Spleen (tissue), 11 donors: ENCODE results near the gene UHRF1. TPM values are rescaled to one million over a fixed set of nuclear protein-coding genes. Genes with fewer than 3 reads are reported as not detected.
"Not testable (repeated sequence)": the region's sequence is repeated elsewhere in the genome, so short reads cannot be mapped to it uniquely, and the experiment has no call there.

ENCODE experiments used
- DNase-seq: peaks from one replicate; pipeline ENCODE4 v3.0.0-alpha.2; 2020
- H3K27ac ChIP-seq, 8 donors: fragments of 200-600 bp; sonication (generic) in 7 of 8; 1 replicate in 4 of 8; 2 replicates in 4 of 8; pipeline versions ENCODE4 v1.5.0 to v1.8.0; 2016 to 2021; ENCODE audit warnings: inconsistent platforms in 4 of 8, mild to moderate bottlenecking in 4 of 8, moderate library complexity in 1 of 8
- H3K27me3 ChIP-seq, 7 donors: fragments of 200-600 bp; sonication (generic) in 6 of 7; replicated peaks in 1 of 7; 1 replicate in 4 of 7; 2 replicates in 3 of 7; pipeline versions ENCODE4 v1.5.0 to v1.8.0; 2016 to 2021; ENCODE audit warnings: inconsistent platforms in 3 of 7, mild to moderate bottlenecking in 1 of 7
- H3K36me3 ChIP-seq, 6 donors: fragments of 200-600 bp; sonication (generic) in 5 of 6; 1 replicate in 4 of 6; 2 replicates in 2 of 6; pipeline versions ENCODE4 v1.5.0 to v1.8.0; 2016 to 2021; ENCODE audit warnings: inconsistent platforms in 2 of 6
- H3K4me1 ChIP-seq, 6 donors: fragments of 200-600 bp; sonication (generic) in 5 of 6; 1 replicate in 3 of 6; 2 replicates in 3 of 6; pipeline versions ENCODE4 v1.5.0 to v1.8.0; 2016 to 2021; ENCODE audit warnings: inconsistent platforms in 3 of 6
- H3K4me3 ChIP-seq, 8 donors: fragments of 200-600 bp; sonication (generic) in 7 of 8; 1 replicate in 4 of 8; 2 replicates in 4 of 8; pipeline versions ENCODE4 v1.5.0 to v1.8.0; 2016 to 2021; ENCODE audit warnings: inconsistent platforms in 4 of 8, mild to moderate bottlenecking in 4 of 8, moderate library complexity in 2 of 8
- H3K9me3 ChIP-seq, 8 donors: fragments of 200-600 bp; sonication (generic) in 7 of 8; 1 replicate in 4 of 8; 2 replicates in 4 of 8; pipeline versions ENCODE4 v1.5.0 to v1.8.0; 2016 to 2021; ENCODE audit warnings: inconsistent platforms in 4 of 8
- POLR2A ChIP-seq, 3 donors: fragments of 450-650 bp; IDR thresholded peaks; one replicate each; pipeline ENCODE4 v1.5.1; 2017; ENCODE audit warnings: antibody characterized with exemption in 3 of 3, mild to moderate bottlenecking in 1 of 3
- POLR2AphosphoS5 ChIP-seq, 3 donors: sonication (generic); formaldehyde crosslinking; IDR thresholded peaks; one replicate each; pipeline ENCODE4 v1.5.1; 2017; ENCODE audit warnings: antibody characterized with exemption in 3 of 3
- WGBS, 5 donors: extraction: QIAGEN DNeasy Blood & Tissue Kit in 3 of 5; methylation state at CpG; one replicate each; pipeline versions ENCODE4 v1.1.5 to v1.1.7; 2013 to 2018; 5-methylcytosine and 5-hydroxymethylcytosine counted together
- intact Hi-C: fragments of 100-400 bp; cut with DNase I; formaldehyde crosslinking; loops from one replicate; pipeline ENCODE4 v1.15.0; 2023; ENCODE audit warnings: low total_unique reads
- polyA plus RNA-seq, 3 donors: library from polyadenylated mRNA; stranded (reverse); fragments of 200-250 nt; gene quantifications; one replicate each; pipeline ENCODE4 v1.2.1, GENCODE V29; 2013
- total RNA-seq, 7 donors: library from RNA; depleted of rRNA in 3 of 7; stranded (reverse); fragments of >200 nt in 3 of 7; fragmentation: NEBNext Ultra II Directional in 4 of 7; extraction: Animal tissue kit (Norgen Biotek cat#: 25700) in 4 of 7; gene quantifications; one replicate each; pipeline versions ENCODE4 v1.1.0 to v1.2.1, GENCODE V29; 2016 to 2021
- TF ChIP-seq, protein P1 (sequence below), 11 experiments: fragments of 200-600 bp in 7 of 11; fragments of 450-650 bp in 4 of 11; sonication (generic) in 4 of 11; IDR thresholded peaks in 8 of 11; conservative IDR thresholded peaks in 3 of 11; 1 replicate in 7 of 11; 2 replicates in 4 of 11; pipeline versions ENCODE4 v1.4.0 to v1.8.0; 2016 to 2021; ENCODE audit warnings: antibody characterized with exemption in 11 of 11, inconsistent platforms in 4 of 11, mild to moderate bottlenecking in 1 of 11
- donor health status: healthy with polysubstance abuse.
- donor health status: DM: no; HTN: no; CAD: no; lungs with moderate emphysema.
- donor health status: DM: no; HTN: no; CAD: no.
- donor health status: Bipolar disorder and iron deficiency.
- donor health status: healthy.
- donor health status: DM: no; HTN: no; CAD: no.
- donor health status: DM: yes; HTN: yes; CAD: no.

The UHRF1 gene
- total and polyA plus RNA-seq, 10 donors = 1.5 to 10.8 (median 4.6) TPM

DNA sequence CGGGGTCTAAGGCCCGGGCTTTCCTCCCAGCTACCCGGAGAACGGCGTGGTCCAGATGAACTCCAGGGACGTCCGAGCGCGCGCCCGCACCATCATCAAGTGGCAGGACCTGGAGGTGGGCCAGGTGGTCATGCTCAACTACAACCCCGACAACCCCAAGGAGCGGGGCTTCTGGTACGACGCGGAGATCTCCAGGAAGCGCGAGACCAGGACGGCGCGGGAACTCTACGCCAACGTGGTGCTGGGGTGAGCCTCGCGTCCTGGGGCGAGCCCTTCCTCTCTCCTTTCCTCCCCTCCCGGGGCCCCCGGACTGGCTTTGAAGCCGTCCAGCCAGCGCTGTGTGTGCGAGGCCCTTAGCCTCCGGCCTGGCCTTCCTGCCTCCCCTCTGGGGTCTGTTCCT is 23.4 kb downstream of the UHRF1 start:
- Histone ChIP-seq H3K27me3 (no peaks in the 10 kb centered on the region), H3K36me3 (peaks cover 0 to 33% (median 0%) of the 10 kb centered on the region in 6 donors), H3K4me1 (peaks cover 0 to 13% (median 2%) of the 10 kb centered on the region in 6 donors), H3K27ac (peak overlapping the region in 3 of 8 donors; percentile 57 to 80 (median 75)), H3K9me3 (no peaks in the 10 kb centered on the region), H3K4me3 (no peak overlapping the region)
- TF ChIP-seq, protein P1, sequence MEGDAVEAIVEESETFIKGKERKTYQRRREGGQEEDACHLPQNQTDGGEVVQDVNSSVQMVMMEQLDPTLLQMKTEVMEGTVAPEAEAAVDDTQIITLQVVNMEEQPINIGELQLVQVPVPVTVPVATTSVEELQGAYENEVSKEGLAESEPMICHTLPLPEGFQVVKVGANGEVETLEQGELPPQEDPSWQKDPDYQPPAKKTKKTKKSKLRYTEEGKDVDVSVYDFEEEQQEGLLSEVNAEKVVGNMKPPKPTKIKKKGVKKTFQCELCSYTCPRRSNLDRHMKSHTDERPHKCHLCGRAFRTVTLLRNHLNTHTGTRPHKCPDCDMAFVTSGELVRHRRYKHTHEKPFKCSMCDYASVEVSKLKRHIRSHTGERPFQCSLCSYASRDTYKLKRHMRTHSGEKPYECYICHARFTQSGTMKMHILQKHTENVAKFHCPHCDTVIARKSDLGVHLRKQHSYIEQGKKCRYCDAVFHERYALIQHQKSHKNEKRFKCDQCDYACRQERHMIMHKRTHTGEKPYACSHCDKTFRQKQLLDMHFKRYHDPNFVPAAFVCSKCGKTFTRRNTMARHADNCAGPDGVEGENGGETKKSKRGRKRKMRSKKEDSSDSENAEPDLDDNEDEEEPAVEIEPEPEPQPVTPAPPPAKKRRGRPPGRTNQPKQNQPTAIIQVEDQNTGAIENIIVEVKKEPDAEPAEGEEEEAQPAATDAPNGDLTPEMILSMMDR (IDR thresholded peaks at IDR 0.05 in 8 of 11, conservative IDR thresholded peaks at IDR 0.05 in 3 of 11) = no peak
- TF ChIP-seq POLR2AphosphoS5 (IDR thresholded peaks at IDR 0.05) = no peak
- TF ChIP-seq POLR2A (IDR thresholded peaks at IDR 0.05) = no peak
- DNase-seq = no peak
- intact Hi-C loops = no loop called here
- whole genome bisulfite sequencing, 5 donors = 93 to 98% (median 95%) methylated on average over 17 to 32 of the region's 32 CpGs

DNA sequence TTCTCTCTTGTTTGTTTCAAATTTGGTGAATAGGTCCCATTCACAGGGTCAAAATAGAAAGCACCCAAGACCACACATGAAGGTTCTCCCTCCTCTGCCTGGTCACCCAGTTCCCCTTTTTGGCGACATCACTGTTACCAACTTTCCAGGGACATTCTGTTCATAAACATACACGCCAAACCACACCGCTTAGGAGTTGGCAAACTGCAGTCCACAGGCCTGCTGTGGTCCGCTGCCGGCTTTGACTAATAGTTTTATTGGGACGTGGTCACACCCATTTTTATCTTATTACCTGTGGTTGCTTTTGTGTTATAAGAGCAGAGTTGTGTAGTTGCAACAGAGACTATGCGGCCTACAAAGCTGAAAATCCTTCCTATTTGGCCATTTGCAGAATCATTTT is 24.2 kb downstream of the UHRF1 start:
- TF ChIP-seq, protein P1 (IDR thresholded peaks at IDR 0.05 in 8 of 11, conservative IDR thresholded peaks at IDR 0.05 in 3 of 11) = no peak
- TF ChIP-seq POLR2AphosphoS5 (IDR thresholded peaks at IDR 0.05) = no peak
- TF ChIP-seq POLR2A (IDR thresholded peaks at IDR 0.05) = no peak
- H3K4me3 ChIP-seq = no peak overlapping the region
- peaks cover 0 to 13% (median 2%) of the 10 kb centered on the region in 6 donors for H3K4me1 ChIP-seq
- H3K27me3 ChIP-seq = no peaks in the 10 kb centered on the region
- WGBS, 5 donors = 57 to 86% (median 66%) methylated on average over 7 of the region's 7 CpGs
- H3K9me3 ChIP-seq = no peaks in the 10 kb centered on the region
- peaks cover 0 to 33% (median 0%) of the 10 kb centered on the region in 6 donors for H3K36me3 ChIP-seq
- peak overlapping the region in 4 of 8 donors; percentile 8 to 80 (median 66) for H3K27ac ChIP-seq
- intact Hi-C loops = no loop called here
- DNase-seq = no peak

DNA sequence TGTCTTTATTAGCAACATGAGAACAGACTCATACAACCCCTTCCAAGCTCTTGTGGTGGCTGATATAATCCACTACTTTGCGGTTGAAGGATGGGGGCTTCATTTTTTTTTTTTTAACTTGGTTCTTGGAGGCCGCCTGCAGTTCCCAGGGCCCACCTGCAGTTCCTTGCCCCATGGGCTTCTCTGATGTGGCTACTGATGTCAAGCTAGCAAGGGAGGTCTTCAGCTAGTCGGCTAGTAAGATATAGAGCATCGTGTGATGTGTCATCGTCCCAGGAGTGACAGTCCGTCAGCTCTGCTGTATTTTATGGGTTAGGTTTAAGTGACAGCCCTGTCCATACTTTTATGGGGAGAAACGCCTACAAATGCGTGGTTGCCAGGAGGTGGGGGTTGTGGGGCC is 26.1 kb downstream of the UHRF1 start:
- Histone ChIP-seq H3K27ac (no peak overlapping the region), H3K4me3 (no peak overlapping the region), H3K36me3 (peaks cover 0 to 17% (median 0%) of the 10 kb centered on the region in 6 donors), H3K4me1 (peaks cover 0 to 13% (median 2%) of the 10 kb centered on the region in 6 donors), H3K27me3 (no peaks in the 10 kb centered on the region), H3K9me3 (no peaks in the 10 kb centered on the region)
- 89 to 94% (median 91%) methylated on average over 8 of the region's 8 CpGs for WGBS, 5 donors
- DNase-seq = no peak
- intact Hi-C loops = no loop called here
- TF ChIP-seq, protein P1 (IDR thresholded peaks at IDR 0.05 in 8 of 11, conservative IDR thresholded peaks at IDR 0.05 in 3 of 11) = no peak
- TF ChIP-seq POLR2AphosphoS5 (IDR thresholded peaks at IDR 0.05) (no peak), POLR2A (IDR thresholded peaks at IDR 0.05) (no peak)

DNA sequence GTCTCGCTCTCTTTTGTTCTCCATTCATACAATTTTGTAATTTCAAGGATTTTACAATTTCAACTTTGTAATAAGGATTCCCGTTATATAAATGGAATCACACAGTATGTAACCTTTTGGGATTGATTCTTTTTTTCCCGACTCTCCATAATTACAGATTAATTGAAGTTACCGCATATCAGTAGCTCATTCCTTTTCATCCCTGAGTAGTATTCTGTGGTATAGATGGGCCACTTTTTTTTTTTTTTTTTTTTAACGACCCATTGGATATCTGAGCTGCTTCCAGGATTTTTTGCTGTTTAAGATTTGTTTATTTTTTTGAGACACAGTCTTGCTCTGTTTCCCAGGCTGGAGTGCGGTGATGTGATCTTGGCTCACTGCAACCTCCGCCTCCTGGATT is 27.8 kb downstream of the UHRF1 start:
- H3K27ac ChIP-seq = no peak overlapping the region
- 94 to 98% (median 96%) methylated on average over 7 of the region's 7 CpGs for WGBS, 5 donors
- peaks cover 0 to 21% (median 0%) of the 10 kb centered on the region in 6 donors for H3K36me3 ChIP-seq
- intact Hi-C loops = no loop called here
- no peaks in the 10 kb centered on the region for H3K9me3 ChIP-seq
- DNase-seq = no peak
- TF ChIP-seq, protein P1 (IDR thresholded peaks at IDR 0.05 in 8 of 11, conservative IDR thresholded peaks at IDR 0.05 in 3 of 11) = no peak
- TF ChIP-seq POLR2A (IDR thresholded peaks at IDR 0.05) = no peak
- TF ChIP-seq POLR2AphosphoS5 (IDR thresholded peaks at IDR 0.05) = no peak
- H3K4me3 ChIP-seq = no peak overlapping the region
- H3K4me1 ChIP-seq = peaks cover 0 to 13% (median 2%) of the 10 kb centered on the region in 6 donors
- no peaks in the 10 kb centered on the region for H3K27me3 ChIP-seq

DNA sequence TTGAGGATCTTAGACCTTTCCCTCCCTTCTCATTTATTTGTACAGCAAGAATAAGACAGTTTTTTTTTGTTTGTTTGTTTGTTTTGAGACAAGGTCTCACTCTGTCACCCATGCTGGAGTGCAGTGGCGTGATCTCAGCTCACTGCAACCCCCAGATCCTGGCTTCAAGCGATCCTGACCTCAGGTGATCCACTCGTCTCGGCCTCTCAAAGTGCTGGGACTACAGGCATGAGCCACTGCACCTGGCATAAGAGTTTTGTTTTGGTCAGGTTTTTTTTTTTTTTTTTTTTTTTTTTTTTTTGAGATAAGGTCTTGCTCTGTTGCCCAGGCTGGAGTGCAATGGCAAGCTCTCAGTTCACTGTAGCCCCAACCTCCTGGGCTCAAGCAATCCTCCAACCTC is 29.2 kb downstream of the UHRF1 start:
- H3K27ac ChIP-seq = not testable (repeated sequence)
- 94 to 96% (median 95%) methylated on average over 4 of the region's 4 CpGs for WGBS, 5 donors

More for the DNA sequence above, 29.2 kb downstream of the UHRF1 start:
- H3K4me1 ChIP-seq, H3K27me3 ChIP-seq, H3K9me3 ChIP-seq, H3K4me3 ChIP-seq, intact Hi-C loops, DNase-seq: not testable (repeated sequence)
- peaks cover 0 to 27% (median 0%) of the 10 kb centered on the region in 6 donors for H3K36me3 ChIP-seq
